ENCODE measurements around the gene FOXN1.
"Not testable (repeated sequence)": the region's sequence is repeated elsewhere in the genome, so short reads cannot be mapped to it uniquely, and the experiment has no call there.

Gene FOXN1, protein sequence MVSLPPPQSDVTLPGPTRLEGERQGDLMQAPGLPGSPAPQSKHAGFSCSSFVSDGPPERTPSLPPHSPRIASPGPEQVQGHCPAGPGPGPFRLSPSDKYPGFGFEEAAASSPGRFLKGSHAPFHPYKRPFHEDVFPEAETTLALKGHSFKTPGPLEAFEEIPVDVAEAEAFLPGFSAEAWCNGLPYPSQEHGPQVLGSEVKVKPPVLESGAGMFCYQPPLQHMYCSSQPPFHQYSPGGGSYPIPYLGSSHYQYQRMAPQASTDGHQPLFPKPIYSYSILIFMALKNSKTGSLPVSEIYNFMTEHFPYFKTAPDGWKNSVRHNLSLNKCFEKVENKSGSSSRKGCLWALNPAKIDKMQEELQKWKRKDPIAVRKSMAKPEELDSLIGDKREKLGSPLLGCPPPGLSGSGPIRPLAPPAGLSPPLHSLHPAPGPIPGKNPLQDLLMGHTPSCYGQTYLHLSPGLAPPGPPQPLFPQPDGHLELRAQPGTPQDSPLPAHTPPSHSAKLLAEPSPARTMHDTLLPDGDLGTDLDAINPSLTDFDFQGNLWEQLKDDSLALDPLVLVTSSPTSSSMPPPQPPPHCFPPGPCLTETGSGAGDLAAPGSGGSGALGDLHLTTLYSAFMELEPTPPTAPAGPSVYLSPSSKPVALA

GRCh38 chr17:28505986-28506665 lies at the start of gene FOXN1:
Gene FOXN1 (plus strand): TSS chr17:28506348. CDS start chr17:28523970, 17,622 bp downstream.
- no peak for DNase-seq

GRCh38 chr17:28457890-28458289 lies 48.3 kb upstream of the FOXN1 start:
- DNase-seq = no peak

GRCh38 chr17:28458881-28459280 lies 47.3 kb upstream of the FOXN1 start:
- DNase-seq = not testable (repeated sequence)

DNA sequence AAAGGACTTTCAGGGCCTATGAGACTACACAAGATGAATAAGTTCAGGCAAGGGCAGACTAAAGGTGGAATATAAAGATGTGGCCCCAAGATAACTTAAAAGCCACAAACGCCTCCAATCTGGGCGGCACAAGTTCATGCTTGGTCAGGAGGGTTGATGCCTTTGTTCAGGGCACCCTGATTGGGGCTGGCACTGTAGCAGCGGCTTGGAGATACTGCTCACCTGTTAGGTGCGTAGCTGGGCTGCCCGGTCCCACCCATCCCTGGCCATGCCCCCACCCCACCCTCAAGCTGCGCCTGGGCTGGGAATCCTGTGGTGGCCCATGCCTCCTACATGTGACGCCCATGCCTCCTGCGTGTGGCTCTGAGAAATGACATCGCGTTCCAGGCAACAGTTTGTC lies 45.2 kb upstream of the FOXN1 start:
- DNase-seq = no peak

DNA sequence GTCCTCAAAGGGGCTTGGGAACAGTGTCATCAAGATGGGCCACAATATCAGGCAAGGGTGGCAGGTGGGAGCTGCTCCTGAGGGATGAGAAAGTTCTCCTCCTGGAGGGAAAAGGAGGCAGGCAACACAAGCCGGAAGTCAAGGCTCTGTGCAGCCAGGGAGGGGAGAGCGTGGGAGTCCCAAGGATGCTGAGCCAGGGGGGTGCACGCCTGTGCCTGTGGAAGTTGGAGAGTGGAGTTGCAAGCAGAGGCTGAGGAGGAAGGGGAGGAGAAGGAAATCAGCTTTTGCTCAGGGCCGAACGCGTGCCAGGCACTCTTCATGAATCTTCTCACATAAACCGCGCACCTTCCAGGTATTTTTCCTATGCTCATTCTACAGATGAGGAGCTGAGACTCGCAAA lies 40.1 kb upstream of the FOXN1 start:
- no peak for DNase-seq

- no peak for DNase-seq
These were observed 39.6 kb upstream of the FOXN1 start for GRCh38 chr17:28466521-28467048.

DNA sequence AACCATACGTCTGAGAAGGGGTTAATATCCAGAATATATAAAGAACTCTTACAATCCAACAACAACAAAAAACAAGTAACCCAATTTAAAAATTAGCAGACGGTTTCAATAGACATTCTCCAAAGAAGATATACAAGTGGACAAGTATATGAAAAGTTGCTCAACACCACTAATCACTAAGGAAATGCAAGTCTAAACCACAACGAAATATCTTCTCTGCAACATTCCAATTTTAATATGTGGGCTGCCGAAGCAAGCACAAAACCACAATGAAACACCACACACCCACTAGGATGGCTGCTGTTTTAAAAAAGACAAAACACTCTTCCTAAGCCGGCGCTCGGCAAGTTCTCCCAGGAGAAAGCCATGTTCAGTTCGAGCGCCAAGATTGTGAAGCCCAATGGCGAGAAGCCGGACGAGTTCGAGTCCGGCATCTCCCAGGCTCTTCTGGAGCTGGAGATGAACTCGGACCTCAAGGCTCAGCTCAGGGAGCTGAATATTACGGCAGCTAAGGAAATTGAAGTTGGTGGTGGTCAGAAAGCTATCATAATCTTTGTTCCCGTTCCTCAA lies 38.6 kb upstream of the FOXN1 start:
- no peak for DNase-seq

DNA sequence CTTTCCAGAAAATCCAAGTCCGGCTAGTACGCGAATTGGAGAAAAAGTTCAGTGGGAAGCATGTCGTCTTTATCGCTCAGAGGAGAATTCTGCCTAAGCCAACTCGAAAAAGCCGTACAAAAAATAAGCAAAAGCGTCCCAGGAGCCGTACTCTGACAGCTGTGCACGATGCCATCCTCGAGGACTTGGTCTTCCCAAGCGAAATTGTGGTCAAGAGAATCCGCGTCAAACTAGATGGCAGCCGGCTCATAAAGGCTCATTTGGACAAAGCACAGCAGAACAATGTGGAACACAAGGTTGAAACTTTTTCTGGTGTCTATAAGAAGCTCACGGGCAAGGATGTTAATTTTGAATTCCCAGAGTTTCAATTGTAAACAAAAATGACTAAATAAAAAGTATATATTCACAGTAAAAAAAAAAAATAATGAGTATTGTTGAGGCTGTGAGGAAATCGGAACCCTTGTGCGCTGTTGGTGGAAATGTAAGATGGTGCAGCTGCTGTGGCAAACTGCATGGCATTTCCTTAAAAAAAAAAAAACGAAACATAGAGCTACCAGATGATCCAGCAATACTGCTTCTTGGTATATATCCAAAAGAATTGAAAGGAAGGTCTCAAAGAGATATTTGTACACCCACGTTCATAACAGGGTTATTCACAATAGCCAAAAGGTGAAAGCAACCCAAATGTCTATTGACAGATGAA lies 38.0 kb upstream of the FOXN1 start:
- not testable (repeated sequence) for DNase-seq

- no peak for DNase-seq
These were observed 37.4 kb upstream of the FOXN1 start for GRCh38 chr17:28468781-28469180.

DNA sequence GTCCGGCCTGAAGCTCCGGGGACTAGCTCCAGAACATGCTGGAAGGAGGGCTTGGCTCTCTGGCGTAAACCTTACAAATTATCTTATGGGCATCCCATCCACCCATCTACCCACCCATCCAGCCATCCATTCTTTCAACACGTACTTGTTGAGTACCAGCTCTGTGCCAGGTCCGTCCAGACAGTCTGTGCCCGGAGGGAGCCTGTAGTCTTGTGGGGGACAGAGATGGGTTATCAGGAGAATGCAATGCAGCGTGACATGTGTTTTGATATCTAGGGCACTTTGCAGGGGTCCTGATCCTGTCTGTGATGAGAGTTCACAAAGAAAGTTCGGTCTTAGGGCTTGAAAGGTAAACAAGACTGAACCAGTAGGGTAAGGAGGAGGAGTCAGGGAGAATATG lies 36.8 kb upstream of the FOXN1 start:
- no peak for DNase-seq

DNA sequence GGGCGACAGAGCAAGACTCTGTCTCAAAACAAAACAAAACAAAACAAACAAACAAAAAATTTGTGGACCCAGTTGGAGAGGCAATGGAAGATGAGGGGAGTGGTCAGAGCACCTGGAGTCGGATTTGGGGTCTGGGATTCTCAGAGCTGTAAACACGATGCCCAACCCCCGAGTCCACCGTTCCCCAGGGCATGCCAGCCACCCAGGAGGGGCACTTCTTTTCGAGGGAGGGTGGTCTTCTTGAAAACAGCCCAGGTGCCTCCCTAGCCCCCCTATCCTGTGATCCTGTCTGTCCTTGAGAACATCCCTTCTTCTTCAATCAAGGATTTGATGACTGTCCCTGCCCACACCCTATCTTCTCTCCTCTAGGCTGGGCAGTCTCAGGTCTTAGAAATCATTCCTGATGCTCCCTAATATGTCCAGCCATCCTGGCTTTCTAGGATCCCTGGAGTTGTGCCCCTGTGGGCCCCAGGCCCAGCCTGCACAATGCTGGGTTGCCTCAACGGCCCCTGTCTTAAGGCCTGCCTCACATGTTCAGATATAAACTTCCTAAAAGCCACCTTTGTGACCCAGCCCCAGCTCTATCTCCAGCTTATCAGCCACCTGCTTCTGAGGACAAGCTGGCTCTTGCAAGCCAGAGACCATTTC lies 35.8 kb upstream of the FOXN1 start:
- no peak for DNase-seq

- DNase-seq = no peak
These were observed 35.2 kb upstream of the FOXN1 start for GRCh38 chr17:28470914-28471366.

GRCh38 chr17:28471531-28472342 lies 34.4 kb upstream of the FOXN1 start:
- no peak for DNase-seq

DNA sequence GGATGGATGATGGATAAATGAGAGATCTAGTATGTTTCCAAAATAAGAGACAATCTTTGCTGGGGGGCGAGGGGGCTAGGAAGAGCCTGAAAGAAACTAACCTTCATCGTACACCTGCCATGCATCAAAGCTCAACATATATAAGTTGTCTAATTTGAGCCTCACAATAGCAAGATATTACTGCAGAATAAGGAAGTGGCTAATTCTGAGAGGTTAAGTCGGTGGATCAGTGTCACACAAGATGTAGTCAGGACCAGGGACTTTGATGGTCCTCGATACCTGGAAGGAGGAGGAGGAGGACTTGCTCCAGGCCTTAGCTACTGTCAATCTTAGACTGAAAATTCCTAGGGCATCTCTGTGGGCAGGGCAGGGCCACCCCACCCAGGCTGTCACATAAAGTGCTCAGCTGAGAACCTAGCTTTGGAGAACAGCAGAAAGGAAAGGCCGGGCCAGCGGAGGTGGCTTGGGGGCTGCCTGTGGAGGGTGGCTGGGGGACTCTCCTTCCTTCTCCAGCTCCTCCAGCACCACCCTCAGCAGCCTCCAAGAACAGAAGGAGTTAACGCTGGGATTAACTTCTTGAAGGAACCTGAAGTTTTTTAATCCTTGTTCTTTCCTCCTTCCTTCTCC lies 33.2 kb upstream of the FOXN1 start:
- no peak for DNase-seq

DNA sequence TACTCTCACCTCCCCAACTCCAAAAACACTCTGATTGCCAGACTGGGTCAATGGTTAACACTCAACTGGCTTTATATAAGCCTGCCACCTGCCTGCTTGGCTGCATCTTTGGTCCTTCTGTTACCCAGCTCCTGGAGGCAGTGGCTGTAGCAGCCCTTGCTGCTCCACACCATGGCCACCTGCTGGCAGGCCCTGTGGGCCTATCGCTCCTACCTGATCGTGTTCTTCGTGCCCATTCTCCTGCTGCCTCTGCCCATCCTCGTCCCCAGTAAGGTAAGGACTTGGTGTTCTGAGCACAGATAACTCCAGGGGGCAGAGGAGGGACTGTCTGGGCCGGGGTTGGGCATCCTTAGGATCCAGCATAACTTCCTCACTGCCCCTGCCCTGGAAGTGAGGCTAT lies 32.6 kb upstream of the FOXN1 start, which contains the start of gene SLC13A2:
Gene SLC13A2 (plus strand): TSS at position 103 of the 400 bp plus-strand sequence. CDS start 69 bp downstream, at position 172.
- DNase-seq = no peak

GRCh38 chr17:28474111-28474531 lies 32.0 kb upstream of the FOXN1 start:
- DNase-seq = no peak

DNA sequence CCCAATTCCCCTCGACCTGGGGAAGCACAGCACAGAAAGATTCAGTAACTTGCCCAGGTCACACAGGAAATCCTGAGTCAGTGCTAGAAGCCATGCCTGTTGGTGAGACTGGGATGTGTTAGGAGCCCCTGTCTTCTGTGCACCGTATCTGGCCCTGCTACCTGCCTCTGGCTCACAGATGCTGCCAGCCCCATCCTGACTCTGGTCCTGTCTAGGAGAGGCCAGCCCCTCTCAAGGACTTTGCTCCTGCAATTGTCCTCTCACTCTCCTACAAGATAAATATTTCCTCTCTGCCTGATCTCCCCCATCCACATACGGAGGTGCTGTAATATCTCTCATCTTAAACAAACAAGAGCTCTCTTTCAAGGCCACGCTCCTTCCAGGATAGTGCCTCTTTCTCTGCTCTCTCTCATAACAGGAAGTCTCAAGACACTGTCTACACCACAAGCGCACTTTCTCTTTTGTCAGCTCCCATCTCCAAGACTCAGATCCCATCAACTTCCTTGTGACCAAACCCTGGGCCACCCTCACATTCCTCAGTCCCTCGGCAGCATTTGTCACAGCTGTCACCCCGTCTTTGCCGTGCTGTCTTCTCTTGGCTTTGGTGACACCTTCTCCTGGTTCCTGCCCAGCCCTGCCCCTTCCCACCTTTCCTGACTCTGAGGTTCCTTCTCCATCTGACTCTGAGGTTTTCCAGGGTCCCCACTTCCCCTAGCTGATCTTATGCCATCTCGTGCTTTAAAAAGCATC lies 30.8 kb upstream of the FOXN1 start:
- DNase-seq = no peak
